Measurements from ENCODE around the gene TJP3.

The TJP3 gene

DNA sequence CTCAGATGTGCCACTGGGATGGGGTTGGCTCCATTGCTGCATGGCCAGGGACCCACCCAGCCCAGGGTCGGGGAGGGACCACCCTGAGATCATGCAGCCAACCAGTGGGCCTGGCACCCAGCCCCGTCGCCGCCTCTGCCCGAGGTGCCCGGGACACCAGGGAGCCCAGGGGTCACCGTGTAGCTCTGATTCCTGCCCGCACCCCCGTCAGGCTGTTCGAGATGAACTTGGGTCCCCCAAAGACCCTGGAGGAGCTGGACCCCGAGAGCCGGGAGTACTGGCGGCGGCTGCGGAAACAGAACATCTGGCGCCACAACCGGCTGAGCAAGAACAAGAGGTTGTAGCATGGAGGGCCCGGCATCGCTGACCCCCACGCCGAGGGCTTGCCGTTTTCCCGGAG, 58.9 kb downstream of the TJP3 start:
- TF ChIP-seq, protein P1, sequence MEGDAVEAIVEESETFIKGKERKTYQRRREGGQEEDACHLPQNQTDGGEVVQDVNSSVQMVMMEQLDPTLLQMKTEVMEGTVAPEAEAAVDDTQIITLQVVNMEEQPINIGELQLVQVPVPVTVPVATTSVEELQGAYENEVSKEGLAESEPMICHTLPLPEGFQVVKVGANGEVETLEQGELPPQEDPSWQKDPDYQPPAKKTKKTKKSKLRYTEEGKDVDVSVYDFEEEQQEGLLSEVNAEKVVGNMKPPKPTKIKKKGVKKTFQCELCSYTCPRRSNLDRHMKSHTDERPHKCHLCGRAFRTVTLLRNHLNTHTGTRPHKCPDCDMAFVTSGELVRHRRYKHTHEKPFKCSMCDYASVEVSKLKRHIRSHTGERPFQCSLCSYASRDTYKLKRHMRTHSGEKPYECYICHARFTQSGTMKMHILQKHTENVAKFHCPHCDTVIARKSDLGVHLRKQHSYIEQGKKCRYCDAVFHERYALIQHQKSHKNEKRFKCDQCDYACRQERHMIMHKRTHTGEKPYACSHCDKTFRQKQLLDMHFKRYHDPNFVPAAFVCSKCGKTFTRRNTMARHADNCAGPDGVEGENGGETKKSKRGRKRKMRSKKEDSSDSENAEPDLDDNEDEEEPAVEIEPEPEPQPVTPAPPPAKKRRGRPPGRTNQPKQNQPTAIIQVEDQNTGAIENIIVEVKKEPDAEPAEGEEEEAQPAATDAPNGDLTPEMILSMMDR (IDR thresholded peaks at IDR 0.05; ENCODE audit: borderline replicate concordance, insufficient read depth, low read depth, low read length): no peak
- no peak overlapping the region for H3K4me3 ChIP-seq (ENCODE audit: low read depth, low read length)

DNA sequence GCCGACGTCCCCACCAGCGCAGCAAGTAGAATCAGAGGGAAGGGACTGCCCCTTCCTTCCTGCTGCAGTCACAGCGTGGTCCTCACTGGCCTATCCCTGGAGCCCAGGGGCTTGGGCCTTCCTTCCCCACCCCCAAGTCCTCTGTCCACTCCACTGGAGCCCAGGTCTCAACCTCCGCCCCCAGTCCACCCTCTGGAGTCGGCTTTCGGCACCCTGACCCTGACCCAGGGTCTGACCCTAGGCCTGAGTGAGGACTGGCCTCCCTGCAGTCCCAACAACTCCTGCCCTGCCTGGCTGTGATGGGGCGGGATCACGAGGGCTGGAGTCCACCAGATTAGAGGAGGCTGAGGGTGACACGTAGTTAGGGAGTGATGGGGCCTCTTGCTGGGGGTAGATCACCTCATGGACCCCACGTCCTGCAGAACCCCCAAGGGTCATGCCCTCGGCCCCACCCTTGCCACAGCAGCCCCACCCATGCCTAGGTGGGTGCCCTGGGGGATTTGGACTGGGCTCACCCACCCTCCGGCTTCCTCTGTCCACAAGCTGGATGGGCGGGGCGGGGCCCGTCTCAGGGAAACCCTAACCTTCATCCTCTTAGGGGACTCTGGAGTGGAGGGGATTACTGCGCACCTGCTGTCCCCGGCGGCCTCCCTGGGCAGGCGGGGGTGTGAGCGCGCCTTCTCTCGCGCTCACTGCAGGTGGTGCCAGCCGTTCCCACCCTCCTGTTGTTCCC, 60.0 kb downstream of the TJP3 start:
- TF ChIP-seq, protein P1 (IDR thresholded peaks at IDR 0.05; ENCODE audit: borderline replicate concordance, insufficient read depth, low read depth, low read length): no peak
- H3K4me3 ChIP-seq (ENCODE audit: low read depth, low read length): no peak overlapping the region

DNA sequence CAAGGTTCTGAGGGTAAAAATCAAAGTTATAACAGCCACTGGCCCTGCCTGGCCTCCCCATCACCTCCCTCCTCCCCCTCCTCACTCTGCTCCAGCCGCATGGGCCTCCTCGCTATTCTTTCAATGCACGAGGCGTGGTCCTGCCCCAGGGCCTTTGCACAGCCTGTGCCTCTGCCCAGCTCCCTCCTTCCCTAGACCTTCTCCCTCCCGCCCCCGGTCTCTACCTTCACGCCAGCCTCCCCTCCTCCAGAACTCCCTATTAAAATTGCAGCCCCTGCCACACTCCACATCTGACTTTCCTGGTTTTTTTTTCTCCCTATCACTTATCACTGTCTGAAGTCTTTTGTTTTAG, 60.5 kb downstream of the TJP3 start:
- TF ChIP-seq, protein P1 (IDR thresholded peaks at IDR 0.05; ENCODE audit: borderline replicate concordance, insufficient read depth, low read depth, low read length): no peak
- H3K4me3 ChIP-seq (ENCODE audit: low read depth, low read length): no peak overlapping the region

DNA sequence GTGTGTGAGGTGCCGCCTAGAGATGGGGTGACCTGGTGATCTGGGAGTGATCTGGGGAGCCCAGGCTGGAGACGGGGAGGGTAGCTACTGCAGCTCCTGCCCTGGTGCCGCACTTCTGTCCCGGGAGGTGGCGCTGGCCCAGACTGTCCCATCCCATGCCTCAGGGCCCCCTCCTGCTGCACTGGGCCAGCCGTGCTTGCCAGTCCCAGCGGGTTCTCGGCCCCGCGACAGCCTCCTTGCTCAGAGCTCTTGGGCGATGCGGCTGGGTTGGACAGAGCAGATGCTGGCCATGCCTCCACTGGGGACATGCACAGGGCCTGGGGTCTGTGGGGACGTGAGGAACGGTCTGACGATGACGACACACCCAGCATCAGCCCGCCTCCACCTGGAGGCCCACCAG, 61.3 kb downstream of the TJP3 start:
- TF ChIP-seq, protein P1 (IDR thresholded peaks at IDR 0.05; ENCODE audit: borderline replicate concordance, insufficient read depth, low read depth, low read length): no peak
- no peak overlapping the region for H3K4me3 ChIP-seq (ENCODE audit: low read depth, low read length)

DNA sequence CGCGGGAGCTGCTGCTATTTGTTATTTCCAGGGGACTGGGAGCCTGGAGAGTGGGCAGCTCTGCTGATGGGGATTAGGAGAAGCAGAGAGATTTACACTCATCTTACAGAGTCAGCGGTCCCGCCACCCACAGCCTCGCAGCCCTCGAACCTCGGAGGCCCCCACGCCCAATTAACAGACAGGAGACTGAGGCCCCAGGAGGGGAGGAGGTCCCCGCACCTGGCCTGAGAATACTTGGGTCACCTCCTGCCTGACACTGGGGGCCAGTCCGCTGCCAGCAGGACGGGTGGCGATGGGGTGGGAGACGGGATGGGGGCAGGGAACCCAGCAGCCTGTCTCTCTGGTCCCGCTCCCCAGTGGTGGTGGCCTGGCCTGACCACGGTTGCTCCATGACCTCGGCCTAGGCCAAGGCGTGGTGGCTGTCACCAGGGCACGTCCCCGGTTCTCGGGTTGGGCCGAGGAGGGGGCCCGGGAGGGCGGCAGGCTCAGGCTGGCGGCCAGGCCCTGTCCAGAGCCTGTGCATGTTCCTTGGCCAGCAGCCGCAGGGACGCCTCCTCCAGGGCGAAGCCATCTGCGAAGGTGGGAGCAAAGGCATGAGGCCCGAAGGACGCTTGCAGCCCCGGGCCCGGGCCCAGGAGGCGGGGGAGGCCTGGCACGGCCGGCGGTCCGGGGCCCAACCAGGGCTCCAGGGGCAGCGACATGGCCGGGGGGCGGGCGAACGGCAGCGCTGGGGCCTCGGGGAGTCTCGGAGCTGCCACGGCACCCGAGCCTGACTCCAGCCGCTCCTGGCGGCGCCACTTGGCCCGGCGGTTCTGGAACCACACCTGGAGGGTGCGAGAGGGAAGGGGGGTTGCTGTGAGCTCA, 62.2 kb downstream of the TJP3 start:
- TF ChIP-seq, protein P1 (IDR thresholded peaks at IDR 0.05; ENCODE audit: borderline replicate concordance, insufficient read depth, low read depth, low read length): no peak
- no peak overlapping the region for H3K4me3 ChIP-seq (ENCODE audit: low read depth, low read length)

DNA sequence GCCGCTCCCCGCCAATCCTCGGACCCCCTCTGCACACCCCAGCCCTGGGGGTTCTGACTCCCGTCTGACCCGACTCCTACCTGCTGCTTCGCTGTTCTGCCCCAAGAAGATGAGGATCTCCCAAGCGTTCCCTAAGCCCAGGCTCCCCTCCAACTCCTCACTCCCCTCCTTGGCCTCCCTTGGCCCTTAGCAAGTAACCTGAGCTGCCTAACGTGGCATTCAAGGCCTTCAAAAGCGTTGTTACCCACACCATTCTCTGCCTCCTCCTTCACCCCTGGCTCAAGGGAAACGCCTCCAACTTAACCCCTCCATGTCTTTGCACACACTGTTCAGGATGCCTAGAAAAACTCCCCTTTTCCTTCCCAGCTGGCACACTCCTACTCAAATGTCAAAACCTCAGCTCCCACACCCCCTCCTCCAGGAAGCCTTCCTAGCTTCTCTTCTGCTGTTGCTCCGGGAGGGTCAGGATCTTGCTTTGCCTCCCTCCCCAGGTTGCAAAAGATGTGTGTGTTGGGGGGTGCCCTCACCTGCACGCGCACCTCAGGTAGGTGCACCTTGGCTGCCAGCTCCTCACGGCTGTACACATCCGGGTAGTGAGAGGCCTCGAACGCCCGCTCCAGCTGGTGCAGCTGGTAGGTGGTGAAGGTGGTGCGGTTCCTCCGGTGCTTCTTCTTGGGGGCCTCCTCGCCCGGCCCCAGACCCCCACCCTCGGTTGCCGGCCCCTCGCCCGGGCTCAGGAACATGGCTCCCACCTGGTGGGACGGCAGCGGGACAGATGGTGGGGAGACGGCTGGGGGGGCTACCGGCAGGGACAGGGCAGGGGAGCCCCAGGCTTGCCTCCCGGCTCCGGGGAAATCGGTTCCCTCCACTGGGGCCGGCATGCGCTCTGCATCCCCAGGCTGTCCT, 63.1 kb downstream of the TJP3 start:
- TF ChIP-seq, protein P1 (IDR thresholded peaks at IDR 0.05; ENCODE audit: borderline replicate concordance, insufficient read depth, low read depth, low read length): no peak

More for the DNA sequence above, 63.1 kb downstream of the TJP3 start:
- no peak overlapping the region for H3K4me3 ChIP-seq (ENCODE audit: low read depth, low read length)

Data from GM12875 (cell line).